DND-41 (cell line): ENCODE data around the gene ANKRD13D.

ENCODE experiments used
- EZH2 ChIP-seq: IDR thresholded peaks from 3 replicates; pipeline ENCODE4 v1.6.1; 2012; ENCODE audit warnings: borderline replicate concordance, low read depth, mild to moderate bottlenecking, moderate library complexity, low read length, inconsistent platforms; ENCODE audit not compliant: severe bottlenecking
- TF ChIP-seq, protein P1 (sequence below): IDR thresholded peaks from 2 replicates; pipeline ENCODE4 v1.5.1; 2012; ENCODE audit warnings: borderline replicate concordance, low read length, moderate library complexity, mild to moderate bottlenecking; ENCODE audit not compliant: poor library complexity, severe bottlenecking; ENCODE audit errors: extremely low read depth

DNA sequence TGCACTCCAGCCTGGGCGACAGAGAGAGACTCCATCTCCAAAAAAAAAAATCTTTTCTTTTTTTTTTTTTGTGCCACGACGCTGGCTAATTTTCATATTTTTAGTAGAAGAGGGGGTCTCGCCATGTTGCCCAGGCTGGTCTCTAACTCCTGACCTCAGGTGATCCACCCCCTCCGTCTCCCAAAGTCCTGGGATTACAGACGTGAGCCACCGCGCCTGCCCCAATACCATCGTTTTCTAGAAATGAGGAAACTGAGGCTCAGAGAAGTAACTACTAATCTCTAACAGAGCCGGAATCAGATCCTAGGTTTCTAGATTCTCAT, 27.7 kb downstream of the ANKRD13D start:
- TF ChIP-seq EZH2, result no peak
- TF ChIP-seq, protein P1, sequence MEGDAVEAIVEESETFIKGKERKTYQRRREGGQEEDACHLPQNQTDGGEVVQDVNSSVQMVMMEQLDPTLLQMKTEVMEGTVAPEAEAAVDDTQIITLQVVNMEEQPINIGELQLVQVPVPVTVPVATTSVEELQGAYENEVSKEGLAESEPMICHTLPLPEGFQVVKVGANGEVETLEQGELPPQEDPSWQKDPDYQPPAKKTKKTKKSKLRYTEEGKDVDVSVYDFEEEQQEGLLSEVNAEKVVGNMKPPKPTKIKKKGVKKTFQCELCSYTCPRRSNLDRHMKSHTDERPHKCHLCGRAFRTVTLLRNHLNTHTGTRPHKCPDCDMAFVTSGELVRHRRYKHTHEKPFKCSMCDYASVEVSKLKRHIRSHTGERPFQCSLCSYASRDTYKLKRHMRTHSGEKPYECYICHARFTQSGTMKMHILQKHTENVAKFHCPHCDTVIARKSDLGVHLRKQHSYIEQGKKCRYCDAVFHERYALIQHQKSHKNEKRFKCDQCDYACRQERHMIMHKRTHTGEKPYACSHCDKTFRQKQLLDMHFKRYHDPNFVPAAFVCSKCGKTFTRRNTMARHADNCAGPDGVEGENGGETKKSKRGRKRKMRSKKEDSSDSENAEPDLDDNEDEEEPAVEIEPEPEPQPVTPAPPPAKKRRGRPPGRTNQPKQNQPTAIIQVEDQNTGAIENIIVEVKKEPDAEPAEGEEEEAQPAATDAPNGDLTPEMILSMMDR, result no peak
